IPS-11a (cell line): ENCODE results near the gene RTP4.
"Not testable (repeated sequence)": the region's sequence is repeated elsewhere in the genome, so short reads cannot be mapped to it uniquely, and the experiment has no call there.

Experiments used
- H3K4me3 ChIP-seq: one replicate; pipeline ENCODE4 v1.5.1; 2013; ENCODE audit warnings: low read depth, low read length, control low read depth

RTP4 gene

DNA sequence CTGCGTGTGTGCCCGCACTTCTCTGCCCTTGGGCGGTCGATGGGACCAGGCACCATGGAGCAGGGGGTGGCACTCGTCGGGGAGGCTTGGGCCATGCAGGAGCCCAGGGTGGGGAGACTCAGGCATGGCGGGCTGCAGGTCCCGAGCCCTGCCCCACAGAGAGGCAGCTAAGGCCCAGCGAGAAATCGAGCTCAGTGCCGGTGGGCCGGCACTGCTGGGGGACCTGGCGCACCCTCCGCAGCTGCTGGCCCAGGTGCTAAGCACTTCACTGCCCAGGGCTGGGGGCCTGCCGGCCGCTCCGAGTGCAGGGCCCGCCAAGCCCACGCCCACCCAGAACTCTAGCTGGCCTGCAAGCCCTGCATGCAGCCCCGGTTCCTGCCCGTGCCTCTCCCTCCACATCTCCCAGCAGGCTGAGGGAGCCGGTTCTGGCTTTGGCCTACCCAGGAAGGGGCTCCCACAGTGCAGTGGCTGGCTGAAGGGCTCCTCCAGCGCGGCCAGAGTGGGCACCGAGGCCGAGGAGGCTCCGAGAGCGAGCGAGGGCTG lies 553 bp upstream of the RTP4 start:
- no peak overlapping the region for H3K4me3 ChIP-seq

DNA sequence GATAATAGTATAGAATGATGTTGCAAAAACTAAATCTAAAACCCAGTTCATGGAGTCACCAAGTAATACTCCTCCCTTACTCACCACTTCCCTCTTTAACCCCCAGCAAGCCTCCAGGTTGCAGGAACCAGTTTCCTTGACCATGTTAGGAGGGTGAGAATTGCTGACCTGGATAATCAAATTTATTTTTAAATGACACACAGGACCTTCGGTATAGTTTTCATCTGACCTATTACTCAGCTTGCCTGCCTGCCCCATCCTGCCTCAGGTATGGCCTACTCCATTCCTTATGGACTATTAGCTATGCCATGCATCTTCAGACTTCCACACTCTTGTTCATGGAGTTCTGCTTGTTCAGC lies 883 bp downstream of the RTP4 start:
- H3K4me3 ChIP-seq = no peak overlapping the region

DNA sequence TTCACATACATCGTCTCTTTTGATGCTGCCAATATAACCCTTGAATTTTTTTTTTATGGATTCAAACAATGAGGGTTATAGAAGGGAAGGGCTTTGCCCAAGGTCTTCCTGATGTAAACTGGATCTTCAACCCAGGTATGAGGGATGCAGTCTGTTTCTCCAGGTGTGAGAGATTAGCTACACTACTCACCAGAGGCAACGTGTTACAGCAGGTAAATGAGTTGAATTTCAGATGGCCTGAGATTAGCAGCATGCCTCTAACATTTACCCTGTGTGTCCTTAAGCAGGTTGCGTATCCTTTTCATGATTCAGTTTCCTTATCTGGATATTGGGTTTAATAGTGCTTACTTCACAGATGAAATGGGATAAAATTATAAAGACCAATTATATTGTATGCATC lies 1.9 kb downstream of the RTP4 start:
- H3K4me3 ChIP-seq = no peak overlapping the region

DNA sequence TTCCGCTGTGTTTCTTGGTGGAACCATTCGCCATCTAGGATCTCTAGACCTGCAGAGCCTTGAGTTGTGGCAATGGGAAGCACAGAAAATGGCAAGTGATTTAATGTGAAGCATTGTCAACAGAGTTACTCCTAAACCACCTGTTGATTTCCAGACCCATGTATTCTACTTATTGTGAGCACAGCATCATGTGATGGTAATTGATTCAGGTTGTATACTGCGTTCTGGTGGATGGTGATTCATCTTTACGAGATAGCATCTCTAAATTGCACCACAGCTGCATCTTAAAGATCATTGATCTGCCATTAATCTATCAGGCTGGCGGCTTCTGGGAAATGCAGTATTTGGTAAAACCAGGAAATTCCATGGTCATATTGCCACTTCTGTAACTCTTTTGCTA lies 7.4 kb downstream of the RTP4 start:
- H3K4me3 ChIP-seq = no peak overlapping the region

DNA sequence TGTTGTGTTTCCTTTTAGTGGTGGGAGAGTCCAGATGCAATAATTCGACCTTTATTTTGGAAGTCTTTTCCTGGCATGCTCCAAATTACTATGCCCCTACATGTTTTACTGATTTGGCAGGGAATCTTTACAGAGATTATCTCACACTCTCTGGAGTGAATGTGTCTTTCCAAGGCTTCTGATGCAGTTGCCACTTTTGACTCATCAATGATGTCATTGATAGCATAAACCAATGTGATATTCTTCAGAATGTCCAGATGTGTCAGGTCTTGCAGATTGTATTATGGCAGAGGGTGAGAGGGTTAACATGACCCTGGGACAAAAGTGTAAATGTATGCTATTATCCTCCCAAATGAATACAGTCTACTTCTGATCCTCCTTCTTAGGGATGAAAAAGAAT lies 9.7 kb downstream of the RTP4 start:
- H3K4me3 ChIP-seq = no peak overlapping the region

DNA sequence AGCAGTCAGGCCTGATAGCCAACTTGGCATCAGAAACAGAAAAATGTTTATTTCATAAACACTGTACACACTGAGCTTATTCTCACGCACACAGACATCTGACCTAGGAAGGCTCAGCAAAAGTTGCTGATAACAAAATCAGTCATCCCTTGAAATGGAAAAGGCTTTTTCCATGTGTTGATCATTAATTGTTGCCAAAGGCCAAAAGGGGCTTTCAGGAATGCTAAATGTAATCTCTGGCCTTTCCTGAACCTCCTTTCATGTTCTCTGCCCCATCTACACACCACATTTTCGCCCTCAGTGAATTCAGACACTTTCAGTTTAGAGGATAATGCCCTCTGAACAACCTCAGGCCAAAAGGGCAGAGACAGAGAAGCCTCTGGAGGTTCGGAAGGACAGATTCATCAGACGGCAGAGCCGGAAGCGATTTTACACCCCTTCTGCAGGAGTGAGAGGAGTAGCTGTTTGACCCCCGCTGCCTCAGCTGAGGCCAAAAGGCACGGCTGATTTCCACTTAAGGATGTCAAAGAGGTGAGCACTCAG lies 14.5 kb downstream of the RTP4 start:
- H3K4me3 ChIP-seq = no peak overlapping the region

DNA sequence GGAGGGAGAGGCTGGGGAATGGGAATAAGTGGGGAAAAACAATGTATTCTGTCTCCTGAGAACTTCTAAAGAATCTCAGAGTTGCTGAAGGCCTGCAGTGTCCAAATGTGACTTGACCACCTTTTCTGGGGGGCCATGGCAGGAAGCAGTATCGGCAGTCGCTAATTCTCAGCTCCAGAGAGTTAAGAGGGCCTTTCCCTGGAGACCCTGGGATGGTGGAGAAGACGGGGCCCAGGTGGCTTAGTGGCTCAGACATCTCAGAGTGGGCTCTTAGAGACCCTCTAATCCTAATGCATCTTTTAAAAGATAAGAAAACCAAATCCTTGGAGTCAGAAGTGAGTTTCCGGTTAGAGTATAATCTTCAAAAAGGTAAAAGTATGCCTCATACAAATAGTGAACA lies 15.1 kb downstream of the RTP4 start:
- no peak overlapping the region for H3K4me3 ChIP-seq

DNA sequence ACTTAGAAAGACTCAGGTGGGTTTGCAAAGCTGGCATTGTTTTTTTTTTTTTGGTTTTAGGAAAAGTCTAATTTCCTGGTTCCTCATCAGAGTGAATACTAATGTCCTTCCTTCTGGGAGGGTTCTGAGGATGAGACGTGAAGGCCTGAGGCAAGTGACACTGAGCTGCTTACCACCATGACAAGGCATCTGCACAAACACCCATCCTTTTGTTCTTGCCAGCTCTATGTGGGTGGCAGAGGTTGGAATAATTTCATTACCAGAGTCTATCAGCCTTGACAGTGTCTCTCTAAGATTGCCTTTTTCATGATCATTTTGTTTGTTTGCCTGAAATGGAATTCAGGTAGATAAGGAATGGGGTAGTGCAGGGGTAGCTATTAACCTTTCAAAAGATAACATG lies 17.1 kb downstream of the RTP4 start:
- H3K4me3 ChIP-seq = no peak overlapping the region

DNA sequence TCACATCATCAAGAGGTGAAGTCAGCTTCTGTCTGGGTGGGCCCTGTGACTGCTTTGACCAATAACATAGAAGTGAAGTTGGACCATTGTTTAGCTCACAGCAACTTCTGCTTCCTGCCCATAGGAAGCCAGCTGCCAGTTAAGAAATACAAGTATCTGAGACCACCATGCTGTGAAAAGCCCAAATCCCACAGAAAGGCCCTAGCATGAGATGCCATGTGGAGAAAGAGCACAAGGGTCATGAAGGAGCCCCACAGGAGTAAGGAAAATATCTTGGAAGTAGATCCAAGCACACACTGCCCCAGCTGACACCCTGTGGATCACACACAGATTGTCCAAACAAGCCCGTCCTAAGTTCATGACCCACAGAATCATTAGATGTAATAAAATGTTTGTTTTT lies 28.5 kb downstream of the RTP4 start:
- H3K4me3 ChIP-seq = no peak overlapping the region

DNA sequence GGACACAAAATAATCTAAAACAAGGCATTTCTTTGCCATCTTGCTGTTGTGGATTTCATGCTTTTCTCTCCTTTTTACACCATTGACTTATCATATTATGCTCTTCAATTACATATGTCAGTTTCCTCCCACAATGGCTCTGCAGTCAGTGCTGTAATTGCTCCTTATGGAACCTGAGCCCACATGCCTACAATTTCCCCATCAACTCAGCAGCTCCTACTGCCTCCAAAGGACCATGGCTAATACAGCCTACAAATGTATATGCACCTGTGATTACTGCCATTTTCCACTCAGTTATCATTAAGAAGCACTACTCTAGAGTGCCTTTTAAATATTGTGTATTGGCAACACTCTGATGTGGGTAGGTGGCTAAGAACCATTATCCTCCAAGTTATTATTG lies 30.8 kb downstream of the RTP4 start:
- H3K4me3 ChIP-seq = no peak overlapping the region

DNA sequence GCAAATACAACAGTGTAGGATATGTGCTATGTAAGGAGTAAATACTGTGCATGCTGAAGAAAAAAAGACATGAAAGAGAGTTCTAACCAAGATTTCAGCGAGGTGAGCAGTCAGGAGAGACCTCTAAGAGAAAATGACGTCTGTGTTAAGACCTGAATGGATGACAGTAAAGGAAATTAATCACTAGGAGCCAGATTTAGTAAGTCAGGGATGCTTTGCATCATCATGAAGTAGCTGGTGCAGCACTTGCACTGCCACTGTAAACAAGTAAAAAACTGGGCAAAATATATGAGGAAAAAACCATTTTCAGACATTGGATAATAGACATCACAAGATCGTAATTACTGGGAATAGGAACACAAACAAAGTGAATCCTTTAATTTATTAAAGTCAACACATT lies 32.6 kb downstream of the RTP4 start:
- H3K4me3 ChIP-seq = no peak overlapping the region

DNA sequence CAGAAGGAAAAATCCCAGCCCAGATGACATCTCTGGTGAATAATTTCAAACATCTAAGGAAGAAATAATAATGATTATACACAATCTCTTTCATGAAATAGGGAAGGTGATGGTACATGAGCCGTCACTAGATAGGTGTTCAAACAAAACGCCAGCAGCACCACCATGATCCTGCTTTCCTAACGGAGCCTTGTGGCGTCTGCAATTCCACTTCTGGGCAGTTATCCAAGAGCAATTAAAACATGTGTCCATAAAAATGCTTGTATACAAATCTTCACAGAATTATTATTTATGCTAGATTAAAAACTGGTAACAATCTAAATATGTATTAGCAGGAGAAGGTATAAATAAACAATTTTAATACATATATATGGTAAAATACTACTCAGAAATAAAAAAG lies 33.7 kb downstream of the RTP4 start:
- no peak overlapping the region for H3K4me3 ChIP-seq

DNA sequence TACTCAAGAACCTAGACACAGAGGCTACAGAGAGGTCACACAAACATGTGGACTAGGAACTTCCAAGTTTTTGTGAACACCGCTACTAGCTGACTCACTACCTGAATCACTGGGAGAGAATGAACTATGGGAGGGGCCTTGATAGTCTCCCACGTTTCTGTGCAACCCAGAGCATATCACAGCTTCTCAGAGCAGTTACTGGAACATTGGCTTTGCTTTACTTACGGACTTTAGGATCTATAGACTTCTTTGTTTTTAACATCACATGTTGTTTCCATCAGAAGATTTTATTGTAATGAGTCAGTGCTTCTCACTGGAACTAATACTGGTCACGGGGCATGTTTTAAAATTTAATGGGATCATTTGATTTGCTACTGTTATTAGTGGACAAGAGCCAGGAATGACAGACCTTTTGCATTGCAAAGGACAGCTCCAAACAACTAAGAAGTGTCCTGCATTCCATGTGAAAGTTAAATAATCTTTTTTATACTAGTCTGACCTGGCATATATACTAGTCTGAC lies 35.6 kb downstream of the RTP4 start:
- H3K4me3 ChIP-seq = no peak overlapping the region

DNA sequence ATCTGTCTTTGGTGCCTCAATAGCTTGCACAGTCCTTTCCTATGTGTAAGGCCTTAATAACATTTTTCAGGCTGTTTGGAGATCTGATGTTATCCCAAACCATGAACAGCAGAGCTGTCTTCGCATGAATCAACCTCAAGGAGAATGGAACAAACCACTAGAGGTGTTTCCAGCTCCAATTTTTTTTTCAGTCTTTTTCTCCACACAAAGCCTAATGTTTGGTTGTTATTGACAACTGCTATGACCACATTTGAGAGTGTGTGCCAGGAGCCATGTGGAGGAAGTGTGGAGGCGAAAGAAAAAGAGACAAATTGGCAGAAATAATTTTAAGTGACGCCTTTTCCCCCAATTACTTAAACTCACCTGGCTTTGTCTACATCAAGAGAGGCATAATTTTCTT lies 38.7 kb downstream of the RTP4 start:
- H3K4me3 ChIP-seq = no peak overlapping the region

DNA sequence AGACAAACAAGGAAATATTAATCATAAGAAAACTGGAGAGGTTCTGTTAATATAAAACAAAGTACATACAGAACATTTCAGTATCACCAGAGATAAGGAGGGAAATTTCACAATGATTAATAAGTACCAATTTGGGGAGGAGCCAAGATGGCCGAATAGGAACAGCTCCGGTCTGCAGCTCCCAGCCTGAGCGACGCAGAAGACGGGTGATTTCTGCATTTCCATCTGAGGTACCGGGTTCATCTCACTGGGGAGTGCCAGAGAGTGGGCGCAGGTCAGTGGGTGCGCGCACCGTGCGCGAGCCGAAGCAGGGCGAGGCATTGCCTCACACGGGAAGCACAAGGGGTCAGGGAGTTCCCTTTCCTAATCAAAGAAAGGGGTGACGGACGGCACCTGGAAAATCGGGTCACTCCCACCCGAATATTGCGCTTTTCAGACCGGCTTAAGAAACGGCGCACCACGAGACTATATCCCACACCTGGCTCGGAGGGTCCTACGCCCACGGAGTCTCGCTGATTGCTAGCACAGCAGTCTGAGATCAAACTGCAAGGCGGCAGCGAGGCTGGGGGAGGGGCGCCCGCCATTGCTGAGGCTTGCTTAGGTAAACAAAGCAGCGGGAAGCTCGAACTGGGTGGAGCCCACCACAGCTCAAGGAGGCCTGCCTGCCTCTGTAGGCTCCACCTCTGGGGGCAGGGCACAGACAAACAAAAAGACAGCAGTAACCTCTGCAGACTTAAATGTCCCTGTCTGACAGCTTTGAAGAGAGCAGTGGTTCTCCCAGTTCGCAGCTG lies 44.0 kb downstream of the RTP4 start:
- not testable (repeated sequence) for H3K4me3 ChIP-seq
